HPDE6-E6E7 (cell line): ENCODE measurements around the gene MICALL2.
A peak's percentile ranks its signal among the peaks of the same experiment; 100 is the strongest.

Source experiments
- DNase-seq: peaks from one replicate; pipeline ENCODE4 v3.0.0; 2011; ENCODE audit warnings: missing footprints; ENCODE audit errors: extremely low spot score

The MICALL2 gene

GRCh38 chr7:1458683-1459511, at the start of gene MICALL2:
TSS of gene MICALL2 (minus strand) at chr7:1459470. CDS start at chr7:1459326, 144 bp downstream.
- peak; percentile 88 for DNase-seq

GRCh38 chr7:1508277-1508758, 49.0 kb upstream of the MICALL2 start:
- DNase-seq, result no peak

- DNase-seq, result no peak
These were observed 46.7 kb upstream of the MICALL2 start for GRCh38 chr7:1505731-1506550.

- peak; percentile 93 for DNase-seq
These were observed 44.8 kb upstream of the MICALL2 start, which contains the start of gene INTS1 for GRCh38 chr7:1503816-1504775. TSS of gene INTS1 (minus strand) at chr7:1504389. CDS start at chr7:1503960, 429 bp downstream.

- DNase-seq, result no peak
These were observed 44.1 kb upstream of the MICALL2 start for GRCh38 chr7:1503390-1503789.

- no peak for DNase-seq
These were observed 43.6 kb upstream of the MICALL2 start for GRCh38 chr7:1502845-1503244.

- no peak for DNase-seq
These were observed 42.4 kb upstream of the MICALL2 start for GRCh38 chr7:1501487-1502270.

- DNase-seq, result no peak
These were observed 41.0 kb upstream of the MICALL2 start for GRCh38 chr7:1500064-1500807.

- DNase-seq, result no peak
These were observed 40.2 kb upstream of the MICALL2 start for GRCh38 chr7:1499367-1500029.

- no peak for DNase-seq
These were observed 39.4 kb upstream of the MICALL2 start for GRCh38 chr7:1498370-1499305.

GRCh38 chr7:1497293-1497927, 38.1 kb upstream of the MICALL2 start:
- DNase-seq, result no peak

- DNase-seq, result no peak
These were observed 37.4 kb upstream of the MICALL2 start for GRCh38 chr7:1496531-1497292.

- DNase-seq, result no peak
These were observed 36.4 kb upstream of the MICALL2 start for GRCh38 chr7:1495564-1496242.

GRCh38 chr7:1494866-1495563, 35.7 kb upstream of the MICALL2 start:
- DNase-seq, result no peak

- no peak for DNase-seq
These were observed 35.2 kb upstream of the MICALL2 start for GRCh38 chr7:1494447-1494846.

GRCh38 chr7:1493571-1493970, 34.3 kb upstream of the MICALL2 start:
- no peak for DNase-seq
